Measurements from ENCODE around the gene C2CD2.

- TF ChIP-seq CTCF (IDR thresholded peaks at IDR 0.05) (no peak), POLR2A (IDR thresholded peaks at IDR 0.05) (no peak), POLR2AphosphoS5 (IDR thresholded peaks at IDR 0.05) (no peak)
Measured at GRCh38 chr21:41843584-41843983, 110.2 kb downstream of the C2CD2 start.

All from breast epithelium (tissue), 3 donors.